SK-N-MC (cell line): ENCODE data around the gene AREL1.
A peak's percentile ranks its signal among the peaks of the same experiment; 100 is the strongest.

Experiments
- DNase-seq: peaks from one replicate; pipeline ENCODE4 v3.0.0-alpha.2; 2011; ENCODE audit warnings: low read depth, low spot score
- H3K27ac ChIP-seq: fragments of 200-600 bp; sonication (generic); 2 replicates; pipeline ENCODE4 v1.5.1; 2016; ENCODE audit warnings: mixed run types
- H3K36me3 ChIP-seq: fragments of 200-600 bp; sonication (generic); 2 replicates; pipeline ENCODE4 v1.6.1; 2017; ENCODE audit warnings: antibody characterized with exemption, low read length, mixed read lengths; ENCODE audit not compliant: insufficient read depth
- H3K4me3 ChIP-seq: fragments of 200-600 bp; sonication (generic); 2 replicates; pipeline ENCODE4 v1.5.1; 2016
- H3K9ac ChIP-seq: fragments of 200-600 bp; sonication (generic); 2 replicates; pipeline ENCODE4 v1.8.0; 2017; ENCODE audit warnings: mixed run types, mixed read lengths; ENCODE audit not compliant: insufficient read length
- H3K9me3 ChIP-seq: fragments of 200-600 bp; sonication (generic); 2 replicates; pipeline ENCODE4 v1.6.1; 2017; ENCODE audit warnings: low read depth, mild to moderate bottlenecking, antibody characterized with exemption, low read length, moderate library complexity, mixed read lengths
- EZH2 ChIP-seq: fragments of 200-600 bp; sonication (generic); IDR thresholded peaks from one replicate; pipeline ENCODE4 v1.6.1; 2017; ENCODE audit warnings: antibody characterized with exemption
- FOXP2 ChIP-seq: optimal IDR thresholded peaks from 2 replicates; pipeline ENCODE3; 2011; ENCODE audit warnings: mild to moderate bottlenecking, moderate library complexity; ENCODE audit not compliant: insufficient read depth; ENCODE audit errors: extremely low read length, control extremely low read depth
- POLR2AphosphoS5 ChIP-seq: IDR thresholded peaks from 2 replicates; pipeline ENCODE4 v1.6.1; 2012; ENCODE audit warnings: mild to moderate bottlenecking, low read depth, low read length, borderline replicate concordance

AREL1 gene

DNA sequence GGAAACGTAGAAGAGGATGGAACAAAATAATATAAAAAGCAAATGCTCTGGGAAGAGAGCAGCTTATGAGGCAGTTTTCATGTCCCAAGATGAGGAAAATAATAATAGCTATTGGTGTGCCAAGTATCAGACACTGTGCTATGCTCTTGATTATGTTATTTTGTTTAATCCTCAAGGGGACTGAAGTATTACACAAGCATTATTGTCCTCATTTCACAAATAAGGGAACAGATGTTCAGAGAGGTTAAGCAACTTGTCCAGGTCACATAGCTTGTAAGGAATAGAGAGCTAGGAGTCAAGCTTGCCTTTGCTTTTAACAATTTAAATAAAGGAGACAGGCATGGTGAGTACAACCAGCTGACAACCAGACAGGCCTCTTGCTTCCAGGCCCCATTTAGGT, 73.9 kb downstream of the AREL1 start:
- no peak overlapping the region for H3K27ac ChIP-seq
- no peak overlapping the region for H3K9ac ChIP-seq
- TF ChIP-seq FOXP2 (no peak), EZH2 (no peak), POLR2AphosphoS5 (no peak)
- no peak for DNase-seq
- H3K9me3 ChIP-seq: no peaks in the 10 kb centered on the region
- H3K4me3 ChIP-seq: no peak overlapping the region
- H3K36me3 ChIP-seq: no peaks in the 10 kb centered on the region

DNA sequence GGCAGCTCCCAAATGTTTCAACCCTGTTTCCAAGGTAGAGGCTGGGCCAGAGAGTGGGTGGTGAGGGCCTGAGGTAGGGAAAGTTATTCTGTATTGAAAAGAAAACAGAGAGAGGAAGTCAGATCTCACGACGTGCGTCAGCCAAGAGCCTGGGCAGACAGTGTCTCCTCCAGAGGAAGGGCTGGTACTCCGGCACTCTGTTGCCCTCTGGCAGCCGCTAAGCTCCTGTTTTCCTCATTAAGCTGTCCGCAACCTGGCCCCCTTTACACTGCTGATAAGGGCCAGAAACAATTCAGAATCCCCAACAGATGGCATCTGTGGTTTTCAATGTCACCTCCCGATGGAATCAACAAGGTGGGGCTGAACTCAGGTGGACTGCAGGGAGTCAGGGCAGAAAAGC, 74.8 kb downstream of the AREL1 start:
- TF ChIP-seq EZH2 (no peak), FOXP2 (no peak), POLR2AphosphoS5 (no peak)
- H3K9me3 ChIP-seq: no peaks in the 10 kb centered on the region
- no peak overlapping the region for H3K4me3 ChIP-seq
- no peak overlapping the region for H3K9ac ChIP-seq
- H3K27ac ChIP-seq: no peak overlapping the region
- DNase-seq: no peak
- H3K36me3 ChIP-seq: no peaks in the 10 kb centered on the region

DNA sequence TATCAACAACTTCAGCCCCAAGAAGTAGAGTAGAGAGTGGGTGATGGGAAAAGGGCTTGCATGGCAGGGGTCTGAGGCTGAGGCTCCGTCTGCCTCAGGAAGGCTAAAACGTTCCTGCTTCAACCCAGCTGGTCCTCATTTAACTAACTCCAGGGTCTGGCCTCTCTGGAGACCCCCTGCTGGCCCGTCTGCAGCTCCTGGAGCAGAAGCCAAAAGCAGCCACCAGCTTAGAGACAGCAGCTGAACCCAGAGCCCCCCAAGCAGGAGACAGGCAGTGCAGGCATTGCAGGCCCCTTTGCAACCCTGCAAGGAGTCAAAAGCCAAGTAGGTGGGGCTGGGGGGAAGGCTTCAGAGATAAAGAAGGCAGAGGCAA, 75.7 kb downstream of the AREL1 start:
- Histone ChIP-seq H3K9ac (no peak overlapping the region), H3K27ac (0 out of 2 replicates have a peak overlapping the region, but pooled peaks have one; percentile 31), H3K4me3 (peak overlapping the region; percentile 43), H3K36me3 (no peaks in the 10 kb centered on the region), H3K9me3 (no peaks in the 10 kb centered on the region)
- TF ChIP-seq EZH2 (no peak), POLR2AphosphoS5 (no peak), FOXP2 (no peak)
- DNase-seq: no peak

DNA sequence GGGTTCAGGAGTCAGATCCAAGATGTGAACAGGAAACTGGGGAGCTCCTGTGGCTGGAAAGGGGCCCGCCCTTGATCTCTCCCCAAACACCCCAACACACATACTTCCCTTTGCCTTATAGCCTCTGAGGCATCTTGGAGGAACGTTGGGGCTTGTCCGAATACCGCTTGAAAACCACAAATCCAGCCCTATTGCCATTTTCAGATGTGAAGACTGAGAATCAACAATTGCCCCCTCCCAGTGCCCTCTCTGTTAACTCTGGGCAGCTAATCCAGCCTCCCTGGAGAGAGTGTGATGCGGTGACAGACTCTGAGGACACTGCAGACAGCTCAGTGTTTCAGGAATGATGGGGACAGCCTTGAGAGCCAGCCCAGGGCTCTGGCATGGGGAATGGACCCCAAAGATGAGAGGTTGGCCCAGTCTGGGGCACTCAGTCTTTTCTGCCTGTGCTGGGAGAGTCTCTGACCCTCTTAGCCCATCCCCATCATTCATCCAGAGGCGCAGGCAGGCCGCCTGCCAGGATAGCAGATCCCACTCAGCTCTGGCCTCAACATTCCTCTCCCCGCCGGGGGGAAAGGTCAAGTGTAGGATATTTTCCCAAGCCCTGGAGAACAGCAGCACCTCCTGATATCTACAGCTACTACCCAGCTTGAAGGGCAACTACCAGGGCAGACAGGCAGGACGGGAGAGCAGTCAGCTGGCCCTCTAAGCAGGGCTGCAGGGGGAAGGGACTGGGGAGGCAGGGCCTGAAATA, 76.3 kb downstream of the AREL1 start:
- Histone ChIP-seq H3K9me3 (no peaks in the 10 kb centered on the region), H3K27ac (0 out of 2 replicates have a peak overlapping the region, but pooled peaks have one; percentile 31), H3K9ac (no peak overlapping the region), H3K36me3 (no peaks in the 10 kb centered on the region), H3K4me3 (peak overlapping the region; percentile 43)
- TF ChIP-seq FOXP2 (no peak), EZH2 (no peak), POLR2AphosphoS5 (no peak)
- DNase-seq: no peak

DNA sequence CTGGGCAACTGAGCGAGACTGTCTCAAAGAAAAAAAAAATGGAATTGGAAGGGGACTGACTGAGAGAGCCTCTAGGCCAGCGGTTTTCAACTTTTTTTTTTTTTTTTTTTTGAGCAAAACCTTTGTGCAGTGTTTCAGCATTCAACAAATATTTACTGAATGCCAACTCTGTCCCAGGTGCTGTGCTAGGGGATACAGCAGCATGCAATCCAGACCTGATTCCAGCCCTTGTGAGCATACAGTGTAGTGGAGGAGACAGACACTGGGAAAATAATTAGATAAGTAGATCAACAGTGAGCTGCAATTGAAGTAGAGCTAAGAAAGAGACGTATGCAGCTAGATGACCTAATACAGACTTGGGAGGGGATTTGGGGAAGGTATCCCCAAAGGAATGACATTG, 77.0 kb downstream of the AREL1 start:
- no peaks in the 10 kb centered on the region for H3K36me3 ChIP-seq
- H3K4me3 ChIP-seq: no peak overlapping the region
- DNase-seq: no peak
- H3K9me3 ChIP-seq: no peaks in the 10 kb centered on the region
- H3K27ac ChIP-seq: no peak overlapping the region
- TF ChIP-seq POLR2AphosphoS5 (no peak), FOXP2 (no peak), EZH2 (no peak)
- no peak overlapping the region for H3K9ac ChIP-seq

DNA sequence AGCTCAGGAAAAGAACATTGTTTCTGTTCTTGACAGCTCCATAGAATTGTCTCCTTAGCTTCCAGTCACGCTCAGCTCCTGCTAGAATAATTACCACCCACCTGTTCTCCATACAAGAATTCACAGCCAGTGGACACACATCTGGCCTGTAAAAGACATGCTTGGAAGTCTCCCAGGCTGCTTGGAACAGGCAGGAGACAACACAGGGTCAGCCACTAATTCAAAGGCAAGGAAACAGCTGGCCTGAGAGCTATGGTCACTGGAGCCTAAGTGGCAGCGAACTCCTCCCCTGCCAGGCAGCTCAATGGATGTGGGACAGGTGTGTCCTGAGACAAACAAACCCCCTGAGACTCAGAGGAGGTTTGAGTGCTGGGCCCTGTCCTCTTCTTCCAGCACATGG, 77.9 kb downstream of the AREL1 start:
- no peak for TF ChIP-seq FOXP2
- no peak for TF ChIP-seq POLR2AphosphoS5
- TF ChIP-seq EZH2: no peak
- Histone ChIP-seq H3K9me3 (no peaks in the 10 kb centered on the region), H3K9ac (no peak overlapping the region), H3K36me3 (no peaks in the 10 kb centered on the region), H3K4me3 (no peak overlapping the region), H3K27ac (no peak overlapping the region)
- no peak for DNase-seq

DNA sequence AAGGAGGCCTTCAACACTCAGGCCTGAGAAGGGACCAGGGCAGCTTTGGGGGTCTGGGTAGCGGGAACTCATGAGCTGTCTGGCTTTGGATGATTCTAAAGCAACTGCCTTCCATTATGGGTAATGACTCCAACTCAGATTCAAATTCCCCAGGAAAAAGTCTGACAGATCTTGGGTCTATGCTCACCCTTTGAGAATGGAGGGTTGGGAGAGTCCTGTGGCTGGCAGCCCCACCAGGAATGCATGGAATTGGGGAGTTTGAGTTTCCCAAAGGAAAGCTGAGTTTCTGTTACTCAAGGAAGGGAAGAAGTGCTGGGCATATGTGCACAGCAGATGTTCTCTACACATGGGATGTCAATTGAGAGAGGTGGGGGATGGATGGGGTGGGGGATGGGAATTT, 78.4 kb downstream of the AREL1 start:
- Histone ChIP-seq H3K36me3 (no peaks in the 10 kb centered on the region), H3K4me3 (no peak overlapping the region), H3K27ac (no peak overlapping the region), H3K9me3 (no peaks in the 10 kb centered on the region), H3K9ac (no peak overlapping the region)
- no peak for DNase-seq
- TF ChIP-seq POLR2AphosphoS5 (no peak), FOXP2 (no peak), EZH2 (no peak)

DNA sequence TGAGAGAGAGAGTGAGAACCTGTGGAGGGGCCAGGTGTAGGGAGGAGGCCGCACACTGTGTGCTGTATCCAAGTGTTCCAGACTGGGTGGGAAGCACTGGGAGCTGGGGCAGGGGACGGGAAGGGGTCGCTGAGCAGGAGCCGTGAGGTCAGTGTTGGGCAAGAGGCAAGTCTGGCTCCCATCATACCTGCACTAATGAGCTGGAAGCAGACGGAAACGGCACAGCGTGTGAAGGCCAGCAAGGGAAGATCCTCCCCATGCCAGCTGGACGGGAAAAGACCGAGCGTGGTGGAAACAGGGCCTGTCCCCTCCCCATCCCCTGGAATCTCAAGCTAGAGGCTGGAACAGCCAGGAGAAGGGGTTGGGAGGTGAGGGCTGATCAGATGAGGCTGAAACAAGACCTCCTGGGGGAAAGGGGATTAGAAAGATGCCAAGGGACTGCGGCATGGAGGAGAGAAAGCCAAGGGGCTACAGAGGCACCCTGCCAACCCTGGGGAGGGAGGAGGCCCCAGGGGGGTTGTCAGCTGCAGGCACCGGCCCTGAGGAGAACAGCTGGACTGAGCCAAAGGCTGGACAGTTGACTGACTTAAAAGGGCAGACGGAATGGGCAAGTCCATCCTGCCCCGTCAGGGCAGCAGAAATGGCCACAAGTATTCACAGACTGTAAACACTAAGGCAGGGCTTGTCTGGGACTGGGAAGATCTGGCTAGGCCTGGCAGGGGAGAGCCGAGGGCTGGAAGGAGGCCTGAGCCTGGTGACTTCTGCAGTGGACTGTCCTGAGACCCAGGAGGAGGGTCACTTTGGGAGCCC, 81.8 kb downstream of the AREL1 start:
- no peak overlapping the region for H3K9ac ChIP-seq
- TF ChIP-seq EZH2 (no peak), FOXP2 (no peak), POLR2AphosphoS5 (no peak)
- no peaks in the 10 kb centered on the region for H3K9me3 ChIP-seq
- no peak overlapping the region for H3K4me3 ChIP-seq
- H3K27ac ChIP-seq: no peak overlapping the region
- no peak for DNase-seq
- H3K36me3 ChIP-seq: no peaks in the 10 kb centered on the region

DNA sequence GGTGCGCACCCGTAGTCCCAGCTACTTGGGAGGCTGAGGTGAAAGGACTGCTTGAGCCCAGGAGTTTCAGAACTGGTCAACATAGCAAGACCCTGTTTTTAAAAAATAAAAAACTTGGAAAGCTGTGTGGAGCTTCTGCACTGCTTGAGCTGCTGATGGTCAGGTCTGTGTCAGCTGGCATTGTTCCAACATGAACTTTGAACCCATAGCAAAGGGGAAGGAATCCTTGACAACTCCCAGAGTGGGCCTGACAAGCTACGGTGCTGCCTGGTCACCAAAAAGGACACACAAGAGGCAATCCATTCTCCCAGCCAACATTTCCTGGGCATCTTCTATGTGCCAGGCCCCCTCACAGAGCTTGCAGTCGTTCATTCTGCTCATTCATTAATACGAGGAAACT, 84.5 kb downstream of the AREL1 start:
- DNase-seq: no peak
- TF ChIP-seq POLR2AphosphoS5 (no peak), FOXP2 (no peak), EZH2 (no peak)
- no peaks in the 10 kb centered on the region for H3K9me3 ChIP-seq
- no peaks in the 10 kb centered on the region for H3K36me3 ChIP-seq
- H3K4me3 ChIP-seq: no peak overlapping the region
- H3K9ac ChIP-seq: no peak overlapping the region
- no peak overlapping the region for H3K27ac ChIP-seq
